H9 (cell line): ENCODE data around the gene EDA. TPM values are rescaled to one million over a fixed set of nuclear protein-coding genes. Genes with fewer than 3 reads are reported as not detected.

Experiments
- DNase-seq: peaks from one replicate; pipeline ENCODE4 v3.0.0-alpha.2; 2017
- H2AFZ ChIP-seq: one replicate; pipeline ENCODE4 v1.6.1; 2013; ENCODE audit warnings: mild to moderate bottlenecking, low read length, control low read depth, moderate library complexity
- H2AK5ac ChIP-seq: 2 replicates; pipeline ENCODE4 v1.6.1; 2013; ENCODE audit warnings: low read length, control low read depth, mixed read lengths; ENCODE audit not compliant: insufficient read length
- H2BK120ac ChIP-seq: one replicate; pipeline ENCODE4 v1.6.1; 2013; ENCODE audit warnings: low read depth, mild to moderate bottlenecking, low read length, control low read depth, inconsistent platforms; ENCODE audit not compliant: poor library complexity, severe bottlenecking
- H2BK12ac ChIP-seq: 2 replicates; pipeline ENCODE4 v1.6.1; 2013; ENCODE audit warnings: low read length, control low read depth, mixed read lengths, low read depth; ENCODE audit not compliant: insufficient read length
- H2BK15ac ChIP-seq: 2 replicates; pipeline ENCODE4 v1.6.1; 2013; ENCODE audit warnings: low read depth, low read length, control low read depth
- H2BK20ac ChIP-seq: one replicate; pipeline ENCODE4 v1.6.1; 2013; ENCODE audit warnings: low read depth, mild to moderate bottlenecking, low read length, control low read depth, inconsistent platforms; ENCODE audit not compliant: poor library complexity, severe bottlenecking
- H2BK5ac ChIP-seq: 2 replicates; pipeline ENCODE4 v1.6.1; 2013; ENCODE audit warnings: low read length, control low read depth, mixed read lengths; ENCODE audit not compliant: insufficient read length
- H3K14ac ChIP-seq: 2 replicates; pipeline ENCODE4 v1.6.1; 2013; ENCODE audit warnings: low read length, control low read depth; ENCODE audit not compliant: insufficient read depth
- H3K18ac ChIP-seq: 2 replicates; pipeline ENCODE4 v1.6.1; 2013; ENCODE audit warnings: low read depth, mild to moderate bottlenecking, mixed read lengths, low read length, control low read depth; ENCODE audit not compliant: insufficient read length
- H3K23ac ChIP-seq: 2 replicates; pipeline ENCODE4 v1.6.1; 2013; ENCODE audit warnings: low read length, control low read depth, mixed read lengths, low read depth; ENCODE audit not compliant: insufficient read length
- H3K23me2 ChIP-seq: 2 replicates; pipeline ENCODE4 v1.6.1; 2013; ENCODE audit warnings: low read depth, mild to moderate bottlenecking, mixed read lengths, low read length, control low read depth; ENCODE audit not compliant: insufficient read length, poor library complexity, severe bottlenecking
- H3K27ac ChIP-seq: 2 replicates; pipeline ENCODE4 v1.5.1; 2013; ENCODE audit warnings: low read length, control low read depth, mixed read lengths, low read depth; ENCODE audit not compliant: insufficient read length
- H3K27me3 ChIP-seq: 2 replicates; pipeline ENCODE4 v1.6.1; 2013; ENCODE audit warnings: low read length, control low read depth, inconsistent platforms; ENCODE audit not compliant: insufficient read depth
- H3K4ac ChIP-seq: 2 replicates; pipeline ENCODE4 v1.6.1; 2013; ENCODE audit warnings: low read depth, mild to moderate bottlenecking, control low read depth, inconsistent platforms, low read length, moderate library complexity
- H3K4me1 ChIP-seq: 2 replicates; pipeline ENCODE4 v1.6.1; 2013; ENCODE audit warnings: low read length, control low read depth, inconsistent platforms; ENCODE audit not compliant: insufficient read depth
- H3K4me2 ChIP-seq: 2 replicates; pipeline ENCODE4 v1.6.1; 2013; ENCODE audit warnings: low read length, control low read depth, mixed read lengths; ENCODE audit not compliant: insufficient read length, insufficient read depth
- H3K56ac ChIP-seq: 2 replicates; pipeline ENCODE4 v1.6.1; 2013; ENCODE audit warnings: low read depth, mild to moderate bottlenecking, mixed read lengths, low read length, control low read depth; ENCODE audit not compliant: insufficient read length
- H3K79me1 ChIP-seq: 2 replicates; pipeline ENCODE4 v1.6.1; 2013; ENCODE audit warnings: low read depth, mild to moderate bottlenecking, moderate library complexity, low read length, control low read depth, inconsistent platforms; ENCODE audit not compliant: insufficient read depth, poor library complexity, severe bottlenecking
- H3K79me2 ChIP-seq: 2 replicates; pipeline ENCODE4 v1.6.1; 2013; ENCODE audit warnings: low read length, control low read depth, inconsistent platforms; ENCODE audit not compliant: insufficient read depth
- H3K9ac ChIP-seq: 2 replicates; pipeline ENCODE4 v1.6.1; 2013; ENCODE audit warnings: low read length, control low read depth, mixed read lengths; ENCODE audit not compliant: insufficient read length; ENCODE audit errors: extremely low read depth
- H3K9me3 ChIP-seq: one replicate; pipeline ENCODE4 v1.6.1; 2013; ENCODE audit warnings: low read depth, low read length, inconsistent platforms; ENCODE audit not compliant: control insufficient read depth
- H3T11ph ChIP-seq: one replicate; pipeline ENCODE4 v1.6.1; 2013; ENCODE audit warnings: mild to moderate bottlenecking, low read length, control low read depth, inconsistent platforms
- H4K20me1 ChIP-seq: one replicate; pipeline ENCODE4 v1.6.1; 2013; ENCODE audit not compliant: control insufficient read depth, insufficient read length, insufficient read depth
- H4K5ac ChIP-seq: 2 replicates; pipeline ENCODE4 v1.6.1; 2013; ENCODE audit warnings: low read depth, mild to moderate bottlenecking, mixed read lengths, low read length, control low read depth; ENCODE audit not compliant: insufficient read length
- H4K8ac ChIP-seq: replicated peaks from 2 replicates; pipeline ENCODE4 v1.6.1; 2013; ENCODE audit warnings: low read length, control low read depth, mixed read lengths, low read depth; ENCODE audit not compliant: insufficient read length
- H4K91ac ChIP-seq: 2 replicates; pipeline ENCODE4 v1.6.1; 2013; ENCODE audit warnings: low read depth, mild to moderate bottlenecking, moderate library complexity, mixed read lengths, low read length, control low read depth; ENCODE audit not compliant: insufficient read length
- H3K27ac Mint-ChIP-seq, 3 experiments: 2 replicates in 2 of 3; 3 replicates in 1 of 3; pipeline ENCODE4 v1.8.0; 2020 to 2021; ENCODE audit warnings: mixed read lengths in 3 of 3, mild to moderate bottlenecking in 1 of 3, moderate library complexity in 1 of 3
- H3K27me3 Mint-ChIP-seq: 2 replicates; pipeline ENCODE4 v1.8.0; 2021; ENCODE audit warnings: low read depth, mild to moderate bottlenecking, moderate library complexity, mixed read lengths
- H3K36me3 Mint-ChIP-seq, 3 experiments: 2 replicates in 2 of 3; 3 replicates in 1 of 3; pipeline ENCODE4 v1.8.0; 2020 to 2021; ENCODE audit warnings: low read depth in 3 of 3, mixed read lengths in 3 of 3; ENCODE audit not compliant: insufficient read depth in 1 of 3
- H3K4me1 Mint-ChIP-seq, 2 experiments: 2 replicates each; pipeline ENCODE4 v1.8.0; 2020; ENCODE audit warnings: mixed read lengths in 2 of 2
- H3K4me3 Mint-ChIP-seq, 2 experiments: 2 replicates in 1 of 2; 3 replicates in 1 of 2; pipeline ENCODE4 v1.8.0; 2020 to 2021; ENCODE audit warnings: mild to moderate bottlenecking in 2 of 2, mixed read lengths in 2 of 2, moderate library complexity in 1 of 2
- H3K9me3 Mint-ChIP-seq, 2 experiments: 2 replicates in 1 of 2; 3 replicates in 1 of 2; pipeline ENCODE4 v1.8.0; 2020; ENCODE audit warnings: mild to moderate bottlenecking in 2 of 2, mixed read lengths in 2 of 2, moderate library complexity in 1 of 2
- CTCF ChIP-seq: fragments of 200-600 bp; sonication (generic); conservative IDR thresholded peaks from 3 replicates; pipeline ENCODE4 v1.8.0; 2021; ENCODE audit warnings: antibody characterized with exemption, mild to moderate bottlenecking
- whole genome bisulfite sequencing: extraction: QIAGEN DNeasy Blood & Tissue Kit; methylation state at CpG from one replicate; pipeline ENCODE4 v1.1.7; 2013; ENCODE audit warnings: missing lambda C conversion rate, low lambda C conversion rate, mixed read lengths; ENCODE audit not compliant: insufficient read length; ENCODE audit errors: extremely low coverage; 5-methylcytosine and 5-hydroxymethylcytosine counted together
- total RNA-seq: library from RNA; stranded (reverse); gene quantifications from 2 replicates; pipeline ENCODE4 v1.2.1, GENCODE V29; 2021

EDA gene
- total RNA-seq, 1 experiment from 2014 or later, result 7.7 TPM

GRCh38 chrX:69969460-69969859 lies 353.5 kb downstream of the EDA start:
- no peaks in the 10 kb centered on the region for H3K27me3 ChIP-seq
- H4K20me1 ChIP-seq, result no peaks in the 10 kb centered on the region
- H2BK12ac ChIP-seq, result no peak overlapping the region
- no peak overlapping the region for H2AK5ac ChIP-seq
- no peak overlapping the region for H3T11ph ChIP-seq
- peaks cover 54% of the 10 kb centered on the region for H3K9me3 ChIP-seq
- no peak overlapping the region for H4K91ac ChIP-seq
- H3K4ac ChIP-seq, result no peak overlapping the region
- H3K9ac ChIP-seq, result no peak overlapping the region
- no peak for DNase-seq
- no peak overlapping the region for H4K8ac ChIP-seq
- Mint-ChIP-seq H3K9me3 (peaks cover 34 to 36% of the 10 kb centered on the region in 2 experiments), H3K27ac (no peak overlapping the region), H3K4me3 (no peak overlapping the region), H3K36me3 (no peaks in the 10 kb centered on the region), H3K4me1 (peaks cover 1 to 2% of the 10 kb centered on the region in 2 experiments; a peak in 3 of 4 replicates), H3K27me3 (no peaks in the 10 kb centered on the region)
- H2BK120ac ChIP-seq, result no peak overlapping the region
- no peak overlapping the region for H3K23ac ChIP-seq
- no peak overlapping the region for H4K5ac ChIP-seq
- no peaks in the 10 kb centered on the region for H3K79me2 ChIP-seq
- H3K18ac ChIP-seq, result no peak overlapping the region
- no peak overlapping the region for H3K27ac ChIP-seq
- H3K79me1 ChIP-seq, result no peaks in the 10 kb centered on the region
- no peak overlapping the region for H2BK20ac ChIP-seq
- H3K56ac ChIP-seq, result no peak overlapping the region
- no peaks in the 10 kb centered on the region for H3K4me1 ChIP-seq
- no peak overlapping the region for H2BK15ac ChIP-seq
- H3K23me2 ChIP-seq, result no peaks in the 10 kb centered on the region
- WGBS, result no CpG with 5 or more reads among the region's 1 CpG
- H3K14ac ChIP-seq, result no peak overlapping the region
- TF ChIP-seq CTCF, result no peak
- no peak overlapping the region for H3K4me2 ChIP-seq
- no peak overlapping the region for H2BK5ac ChIP-seq
- H2AFZ ChIP-seq, result no peak overlapping the region
